GM23338 (cell line): ENCODE measurements around the gene TMED9. TPM values are rescaled to one million over a fixed set of nuclear protein-coding genes. Genes with fewer than 3 reads are reported as not detected.

ENCODE experiments used
- ATAC-seq: fragments of 200-7000 bp; cut with Tn5 transposase; 3 replicates; pipeline ENCODE4 v1.9.1; 2020
- DNase-seq: peaks from one replicate; pipeline ENCODE4 v3.0.0-alpha.2; 2015; ENCODE audit warnings: low spot score
- H2AFZ ChIP-seq: fragments of 200-600 bp; sonication (generic); 2 replicates; pipeline ENCODE4 v1.8.0; 2016; ENCODE audit warnings: antibody characterized with exemption, mild to moderate bottlenecking, moderate library complexity
- H3F3A ChIP-seq: fragments of 200-600 bp; sonication (generic); replicated peaks from 2 replicates; pipeline ENCODE4 v1.8.0; 2017; ENCODE audit warnings: antibody characterized with exemption, mixed run types, low read depth
- H3K27ac ChIP-seq: fragments of 200-600 bp; sonication (generic); 2 replicates; pipeline ENCODE4 v1.6.1; 2016; ENCODE audit warnings: low read depth
- H3K27me3 ChIP-seq: fragments of 200-600 bp; sonication (generic); 2 replicates; pipeline ENCODE4 v1.8.0; 2016; ENCODE audit warnings: mild to moderate bottlenecking, mixed run types, moderate library complexity; ENCODE audit not compliant: insufficient read depth
- H3K36me3 ChIP-seq: fragments of 200-600 bp; sonication (generic); 2 replicates; pipeline ENCODE4 v1.8.0; 2016; ENCODE audit warnings: mild to moderate bottlenecking; ENCODE audit not compliant: insufficient read depth
- H3K4me1 ChIP-seq: fragments of 200-600 bp; sonication (generic); 2 replicates; pipeline ENCODE4 v1.8.0; 2016; ENCODE audit warnings: mild to moderate bottlenecking, moderate library complexity; ENCODE audit not compliant: insufficient read depth
- H3K4me2 ChIP-seq: fragments of 200-600 bp; sonication (generic); 2 replicates; pipeline ENCODE4 v1.7.1; 2017; ENCODE audit warnings: mixed run types
- H3K4me3 ChIP-seq: fragments of 200-600 bp; sonication (generic); 2 replicates; pipeline ENCODE4 v1.6.1; 2016; ENCODE audit warnings: mixed run types
- H3K79me2 ChIP-seq: fragments of 200-600 bp; sonication (generic); replicated peaks from 2 replicates; pipeline ENCODE4 v1.8.0; 2017; ENCODE audit warnings: mild to moderate bottlenecking; ENCODE audit not compliant: insufficient read depth
- H3K9me2 ChIP-seq: fragments of 200-600 bp; sonication (generic); 2 replicates; pipeline ENCODE4 v1.8.0; 2017; ENCODE audit not compliant: insufficient read depth
- H4K20me1 ChIP-seq: fragments of 200-600 bp; sonication (generic); replicated peaks from 2 replicates; pipeline ENCODE4 v1.8.0; 2017; ENCODE audit warnings: mild to moderate bottlenecking; ENCODE audit not compliant: insufficient read depth
- H3K27ac Mint-ChIP-seq: 2 replicates; pipeline ENCODE4 v1.8.0; 2020; ENCODE audit warnings: inconsistent platforms, mild to moderate bottlenecking, moderate library complexity, mixed read lengths
- H3K27me3 Mint-ChIP-seq: 3 replicates; pipeline ENCODE4 v1.8.0; 2022; ENCODE audit warnings: low read depth, mild to moderate bottlenecking, moderate library complexity, mixed read lengths, inconsistent platforms; ENCODE audit not compliant: insufficient read depth, poor library complexity
- H3K36me3 Mint-ChIP-seq: 3 replicates; pipeline ENCODE4 v1.8.0; 2021; ENCODE audit warnings: low read depth, mild to moderate bottlenecking, inconsistent platforms, moderate library complexity, mixed read lengths
- H3K4me1 Mint-ChIP-seq: 3 replicates; pipeline ENCODE4 v1.8.0; 2020; ENCODE audit warnings: mild to moderate bottlenecking, inconsistent platforms, mixed read lengths
- H3K4me3 Mint-ChIP-seq: 3 replicates; pipeline ENCODE4 v1.8.0; 2021; ENCODE audit warnings: moderate library complexity, mild to moderate bottlenecking, inconsistent platforms, mixed read lengths
- H3K9me3 Mint-ChIP-seq: 3 replicates; pipeline ENCODE4 v1.8.0; 2020; ENCODE audit warnings: moderate library complexity, mild to moderate bottlenecking, inconsistent platforms, mixed read lengths
- CREB1 ChIP-seq: fragments of 250-450 bp; sonication (Bioruptor Pico); IDR thresholded peaks from 2 replicates; pipeline ENCODE4 v1.5.0; 2020; ENCODE audit warnings: low read depth, mild to moderate bottlenecking, moderate library complexity
- CTCF ChIP-seq, 2 experiments: fragments of 200-600 bp in 1 of 2; sonication (generic) in 1 of 2; conservative IDR thresholded peaks; 2 replicates each; pipeline versions ENCODE4 v1.5.1 to v1.6.1; 2016 to 2017; ENCODE audit warnings: antibody characterized with exemption in 2 of 2, low read depth in 2 of 2, mild to moderate bottlenecking in 2 of 2, moderate library complexity in 1 of 2
- ETS1 ChIP-seq: IDR thresholded peaks from 2 replicates; pipeline ENCODE4 v1.6.1; 2016; ENCODE audit warnings: antibody characterized with exemption
- EZH2 ChIP-seq: fragments of 200-600 bp; sonication (generic); IDR thresholded peaks from one replicate; pipeline ENCODE4 v1.8.0; 2017; ENCODE audit warnings: antibody characterized with exemption, mild to moderate bottlenecking, low read depth; ENCODE audit not compliant: unreplicated experiment
- EZH2phosphoT487 ChIP-seq: fragments of 200-600 bp; sonication (generic); IDR thresholded peaks from one replicate; pipeline ENCODE4 v1.8.1; 2018; ENCODE audit warnings: antibody characterized with exemption; ENCODE audit not compliant: unreplicated experiment
- JUNB ChIP-seq: IDR thresholded peaks from one replicate; pipeline ENCODE4 v1.6.1; 2016; ENCODE audit warnings: antibody characterized with exemption; ENCODE audit not compliant: unreplicated experiment
- NANOG ChIP-seq: IDR thresholded peaks from 2 replicates; pipeline ENCODE4 v1.6.1; 2016; ENCODE audit warnings: antibody characterized with exemption, borderline replicate concordance
- POLR2AphosphoS5 ChIP-seq: IDR thresholded peaks from 2 replicates; pipeline ENCODE4 v1.6.1; 2016; ENCODE audit warnings: antibody characterized with exemption, low read depth
- REST ChIP-seq: IDR thresholded peaks from one replicate; pipeline ENCODE4 v1.6.1; 2018; ENCODE audit warnings: antibody characterized with exemption; ENCODE audit not compliant: unreplicated experiment
- STAT1 ChIP-seq: IDR thresholded peaks from one replicate; pipeline ENCODE4 v1.6.1; 2016; ENCODE audit warnings: antibody characterized with exemption; ENCODE audit not compliant: unreplicated experiment
- ZNF114 ChIP-seq: fragments of 250-450 bp; sonication (Bioruptor Pico); IDR thresholded peaks from 2 replicates; pipeline ENCODE4 v1.5.0; 2020; ENCODE audit warnings: mild to moderate bottlenecking, moderate library complexity
- ZNF331 ChIP-seq: fragments of 250-450 bp; sonication (Bioruptor Pico); IDR thresholded peaks from 2 replicates; pipeline ENCODE4 v1.5.0; 2020; ENCODE audit warnings: low read depth, mild to moderate bottlenecking, moderate library complexity
- ZNF462 ChIP-seq: fragments of 250-450 bp; sonication (Bioruptor Pico); IDR thresholded peaks from 2 replicates; pipeline ENCODE4 v1.5.0; 2020; ENCODE audit warnings: mild to moderate bottlenecking, moderate library complexity
- polyA plus RNA-seq: library from polyadenylated mRNA; unstranded; fragments of >200 nt; fragmentation: Nextera tagmentation; extraction: Ambion mirVana; gene quantifications from 2 replicates; pipeline ENCODE4 v1.2.1, GENCODE V29; 2016
- total RNA-seq: library from RNA; depleted of rRNA; stranded (reverse); fragments of >200 nt; shearing (Covaris generic); gene quantifications from 2 replicates; pipeline ENCODE4 v1.2.3, GENCODE V29; 2014

The TMED9 gene
- total and polyA plus RNA-seq, 2 experiments from 2014 or later = 77.2 to 130 TPM

GRCh38 chr5:177545487-177546257 is 46.3 kb upstream of the TMED9 start:
- no peak for ATAC-seq
- H3K27ac ChIP-seq = 0 out of 2 replicates have a peak overlapping the region, but pooled peaks have one; percentile 52

More at GRCh38 chr5:177545487-177546257, 46.3 kb upstream of the TMED9 start:
- H3K4me3 ChIP-seq = no peak overlapping the region
- H3K27me3 ChIP-seq = no peaks in the 10 kb centered on the region
- peaks cover 3% of the 10 kb centered on the region for H3K27me3 Mint-ChIP-seq
- H3K4me1 ChIP-seq = no peaks in the 10 kb centered on the region
- peak overlapping the region; percentile 76 for H3K27ac Mint-ChIP-seq
- no peak for DNase-seq
- H2AFZ ChIP-seq = no peak overlapping the region
- TF ChIP-seq JUNB (no peak), ZNF114 (CRISPR knock-in tag) (no peak), STAT1 (no peak), EZH2phosphoT487 (no peak), CTCF (conservative IDR thresholded peaks at IDR 0.05; ENCODE audit: low read depth in 2 of 2) (no peak), POLR2AphosphoS5 (no peak), ETS1 (no peak), ZNF462 (CRISPR knock-in tag) (no peak), NANOG (no peak), CREB1 (no peak), EZH2 (no peak), ZNF331 (CRISPR knock-in tag) (no peak), REST (no peak)
- no peaks in the 10 kb centered on the region for H3K36me3 ChIP-seq
- peaks cover 96% of the 10 kb centered on the region for H3K79me2 ChIP-seq
- H3K4me2 ChIP-seq = no peak overlapping the region
- no peaks in the 10 kb centered on the region for H3K9me2 ChIP-seq
- peaks cover 9% of the 10 kb centered on the region; the same call in 2 of the 3 replicates for H3K4me1 Mint-ChIP-seq
- H3K36me3 Mint-ChIP-seq = peaks cover 17% of the 10 kb centered on the region; the same call in 2 of the 3 replicates
- H4K20me1 ChIP-seq = peaks cover 67% of the 10 kb centered on the region
- no peak overlapping the region for H3K4me3 Mint-ChIP-seq
- 0 out of 2 replicates have a peak, but pooled peaks cover 9% of the 10 kb centered on the region for H3F3A ChIP-seq
- no peaks in the 10 kb centered on the region for H3K9me3 Mint-ChIP-seq
